Peyer's patch (tissue), 4 donors: ENCODE data around the gene USP24. TPM values are rescaled to one million over a fixed set of nuclear protein-coding genes. Genes with fewer than 3 reads are reported as not detected.

ENCODE experiments used
- DNase-seq, 3 donors: peaks; one replicate each; pipeline ENCODE4 v3.0.0-alpha.2; 2017 to 2019
- H3K27ac ChIP-seq, 4 donors: fragments of 200-600 bp; sonication (generic); one replicate each; pipeline ENCODE4 v1.5.1; 2016 to 2019
- H3K27me3 ChIP-seq, 2 donors: fragments of 200-600 bp; sonication (generic); one replicate each; pipeline ENCODE4 v1.5.1; 2019
- H3K36me3 ChIP-seq, 3 donors: fragments of 200-600 bp; sonication (generic); one replicate each; pipeline ENCODE4 v1.5.1; 2016 to 2019
- H3K4me1 ChIP-seq, 4 donors: fragments of 200-600 bp; sonication (generic); one replicate each; pipeline ENCODE4 v1.5.1; 2016 to 2019
- H3K4me3 ChIP-seq, 4 donors: fragments of 200-600 bp; sonication (generic); 1 replicate in 3 of 4; 2 replicates in 1 of 4; pipeline ENCODE4 v1.5.1; 2016 to 2019; ENCODE audit warnings: mild to moderate bottlenecking in 1 of 4
- H3K9me3 ChIP-seq, 4 donors: fragments of 200-600 bp; sonication (generic); one replicate each; pipeline ENCODE4 v1.5.1; 2016 to 2019; ENCODE audit warnings: mild to moderate bottlenecking in 1 of 4
- CTCF ChIP-seq, 6 experiments: fragments of 450-650 bp in 4 of 6; fragments of 200-600 bp in 2 of 6; sonication (generic) in 1 of 6; IDR thresholded peaks; one replicate each; pipeline ENCODE4 v1.5.1; 2017 to 2019; ENCODE audit warnings: antibody characterized with exemption in 6 of 6, mild to moderate bottlenecking in 3 of 6, moderate library complexity in 1 of 6
- POLR2A ChIP-seq, 2 donors: fragments of 450-650 bp; IDR thresholded peaks; one replicate each; pipeline ENCODE4 v1.5.1; 2017; ENCODE audit warnings: antibody characterized with exemption in 2 of 2, mild to moderate bottlenecking in 2 of 2, moderate library complexity in 2 of 2
- total RNA-seq, 4 donors: library from RNA; depleted of rRNA; stranded (reverse); fragments of >200 nt; gene quantifications; one replicate each; pipeline ENCODE4 v1.1.0, GENCODE V29; 2016

Gene USP24
- total RNA-seq, 4 donors from 2014 or later = 37.1 to 130 (median 47.0) TPM

DNA sequence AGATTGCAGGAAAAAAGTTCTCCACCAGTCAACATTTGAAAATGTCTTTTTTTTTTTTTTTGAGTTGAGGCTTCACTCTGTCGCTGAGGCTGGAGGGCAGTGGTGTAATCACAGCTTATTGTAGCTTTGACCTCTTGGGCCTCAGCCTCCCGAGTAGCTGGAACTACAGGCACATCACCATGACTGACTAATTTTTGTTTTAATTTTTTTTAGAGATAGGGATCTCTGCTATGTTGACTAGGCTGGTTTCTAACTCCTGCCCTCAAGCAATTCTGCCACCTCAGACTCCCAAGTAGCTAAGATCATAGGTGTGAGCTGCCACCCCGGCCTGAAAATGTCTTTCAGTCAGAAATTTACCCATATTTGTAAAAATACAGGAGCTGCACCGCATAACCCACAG is 30.6 kb upstream of the USP24 start:
- Histone ChIP-seq H3K27me3 (no peaks in the 10 kb centered on the region), H3K27ac (no peak overlapping the region)

GRCh38 chr1:55244476-55245099 is 29.4 kb upstream of the USP24 start:
- TF ChIP-seq CTCF (IDR thresholded peaks at IDR 0.05) = no peak
- TF ChIP-seq POLR2A (IDR thresholded peaks at IDR 0.05) = no peak
- H3K4me3 ChIP-seq = no peak overlapping the region
- no peaks in the 10 kb centered on the region for H3K4me1 ChIP-seq
- no peaks in the 10 kb centered on the region for H3K9me3 ChIP-seq
- no peaks in the 10 kb centered on the region for H3K36me3 ChIP-seq
- H3K27me3 ChIP-seq = no peaks in the 10 kb centered on the region
- no peak overlapping the region for H3K27ac ChIP-seq
- no peak for DNase-seq

More for the DNA sequence above, 30.6 kb upstream of the USP24 start:
- no peak for DNase-seq
- Histone ChIP-seq H3K4me1 (no peaks in the 10 kb centered on the region), H3K9me3 (no peaks in the 10 kb centered on the region), H3K36me3 (no peaks in the 10 kb centered on the region), H3K4me3 (no peak overlapping the region)
- TF ChIP-seq POLR2A (IDR thresholded peaks at IDR 0.05) = no peak
- TF ChIP-seq CTCF (IDR thresholded peaks at IDR 0.05) = no peak

DNA sequence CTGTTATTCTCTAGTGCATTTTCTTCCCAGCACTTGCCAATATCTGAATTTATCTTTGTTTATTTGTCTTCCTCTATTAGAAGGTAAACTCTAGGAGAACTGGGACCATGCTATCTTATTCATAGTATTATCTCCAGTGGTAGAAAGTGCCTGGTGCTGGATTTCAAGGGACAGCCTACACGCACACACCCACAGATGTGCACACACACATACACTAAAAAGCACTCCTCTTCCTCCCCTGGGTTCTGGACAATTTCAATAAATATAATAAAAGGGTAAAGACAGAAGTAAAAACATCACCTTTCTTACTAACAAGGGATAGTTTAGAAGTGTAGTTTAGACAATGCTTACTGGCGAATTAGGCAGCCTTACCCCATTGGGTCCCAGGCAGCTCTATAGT is 28.5 kb upstream of the USP24 start:
- Histone ChIP-seq H3K4me3 (no peak overlapping the region), H3K36me3 (no peaks in the 10 kb centered on the region), H3K4me1 (no peaks in the 10 kb centered on the region), H3K27ac (no peak overlapping the region), H3K9me3 (no peaks in the 10 kb centered on the region), H3K27me3 (no peaks in the 10 kb centered on the region)
- TF ChIP-seq POLR2A (IDR thresholded peaks at IDR 0.05) (no peak), CTCF (IDR thresholded peaks at IDR 0.05) (no peak)
- DNase-seq = no peak

DNA sequence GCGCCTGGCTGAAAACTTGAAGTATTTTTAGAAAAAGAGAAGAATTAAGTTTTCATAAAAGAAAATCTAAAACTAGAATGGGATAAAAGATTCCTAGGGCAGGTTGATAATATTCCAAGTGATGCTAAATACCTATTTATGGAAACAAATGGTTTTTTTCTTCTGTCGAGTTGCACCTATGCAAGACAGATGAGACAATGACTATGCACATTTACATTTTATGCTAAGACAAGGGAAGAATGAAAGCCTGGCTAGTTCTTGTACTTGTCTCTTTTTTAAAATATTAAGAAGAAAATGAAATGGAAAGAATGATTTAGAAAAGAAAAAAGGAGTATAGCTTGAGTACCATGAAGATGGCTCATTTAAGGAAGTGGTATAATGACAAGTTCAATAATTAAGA is 24.4 kb upstream of the USP24 start:
- H3K4me3 ChIP-seq = no peak overlapping the region
- no peaks in the 10 kb centered on the region for H3K4me1 ChIP-seq
- no peak overlapping the region for H3K27ac ChIP-seq
- DNase-seq = no peak
- no peaks in the 10 kb centered on the region for H3K9me3 ChIP-seq
- no peak for TF ChIP-seq CTCF (IDR thresholded peaks at IDR 0.05)
- TF ChIP-seq POLR2A (IDR thresholded peaks at IDR 0.05) = no peak
- H3K27me3 ChIP-seq = no peaks in the 10 kb centered on the region
- H3K36me3 ChIP-seq = no peaks in the 10 kb centered on the region

DNA sequence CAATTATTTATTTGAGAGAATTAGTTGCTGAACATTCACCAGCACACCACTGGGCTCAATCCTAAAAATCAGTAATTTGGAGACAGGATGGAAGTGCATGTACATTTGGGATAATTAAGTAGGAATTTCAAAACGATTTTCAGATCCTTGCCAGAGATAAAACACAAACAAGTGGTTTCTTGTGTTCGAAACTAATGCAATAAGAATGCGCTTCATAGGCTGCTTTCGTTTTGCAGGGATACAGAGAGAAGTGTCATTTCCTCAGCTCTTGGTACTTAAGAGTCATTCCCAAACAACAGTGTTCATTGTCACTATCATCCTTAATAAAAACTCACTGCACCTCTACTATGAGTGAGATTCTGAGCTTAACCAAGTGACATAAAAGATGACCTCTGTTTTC is 20.6 kb upstream of the USP24 start:
- H3K4me3 ChIP-seq = no peak overlapping the region
- no peak for DNase-seq

More for the DNA sequence above, 20.6 kb upstream of the USP24 start:
- Histone ChIP-seq H3K9me3 (no peaks in the 10 kb centered on the region), H3K27me3 (no peaks in the 10 kb centered on the region), H3K36me3 (no peaks in the 10 kb centered on the region), H3K27ac (no peak overlapping the region), H3K4me1 (no peaks in the 10 kb centered on the region)
- TF ChIP-seq POLR2A (IDR thresholded peaks at IDR 0.05) (no peak), CTCF (IDR thresholded peaks at IDR 0.05) (no peak)
